NCI-H82 (cell line): ENCODE data around the gene RPA4.
"Not testable (repeated sequence)": the region's sequence is repeated elsewhere in the genome, so short reads cannot be mapped to it uniquely, and the experiment has no call there.

Experiments
- DNase-seq: peaks from one replicate; lab custom pipeline; 2025; lab: John Stamatoyannopoulos, UW

Gene RPA4, protein sequence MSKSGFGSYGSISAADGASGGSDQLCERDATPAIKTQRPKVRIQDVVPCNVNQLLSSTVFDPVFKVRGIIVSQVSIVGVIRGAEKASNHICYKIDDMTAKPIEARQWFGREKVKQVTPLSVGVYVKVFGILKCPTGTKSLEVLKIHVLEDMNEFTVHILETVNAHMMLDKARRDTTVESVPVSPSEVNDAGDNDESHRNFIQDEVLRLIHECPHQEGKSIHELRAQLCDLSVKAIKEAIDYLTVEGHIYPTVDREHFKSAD

DNA sequence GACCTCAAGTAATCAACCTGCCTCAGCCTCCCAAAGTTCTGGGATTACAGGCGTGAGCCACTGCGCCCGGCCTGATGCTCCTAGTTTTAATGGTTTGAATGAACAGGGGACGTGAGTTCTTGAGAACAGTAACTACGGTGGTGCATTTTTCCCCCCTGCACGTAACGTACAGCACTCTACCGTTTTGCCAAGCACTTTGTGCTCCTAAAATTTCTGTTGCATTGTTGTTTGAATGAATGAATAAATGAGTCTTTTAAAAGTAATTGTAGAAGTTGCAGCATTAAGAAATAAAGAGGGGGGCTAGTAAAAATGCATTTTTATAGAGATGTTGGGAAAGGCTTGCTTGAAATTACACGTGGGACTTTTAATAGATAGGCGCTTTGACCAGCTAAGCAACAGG is at the start of gene RPA4:
TSS of gene RPA4 (plus strand) at position 301 of the 400 bp plus-strand sequence. CDS start 403 bp downstream, outside the sequence.
- DNase-seq: no peak

DNA sequence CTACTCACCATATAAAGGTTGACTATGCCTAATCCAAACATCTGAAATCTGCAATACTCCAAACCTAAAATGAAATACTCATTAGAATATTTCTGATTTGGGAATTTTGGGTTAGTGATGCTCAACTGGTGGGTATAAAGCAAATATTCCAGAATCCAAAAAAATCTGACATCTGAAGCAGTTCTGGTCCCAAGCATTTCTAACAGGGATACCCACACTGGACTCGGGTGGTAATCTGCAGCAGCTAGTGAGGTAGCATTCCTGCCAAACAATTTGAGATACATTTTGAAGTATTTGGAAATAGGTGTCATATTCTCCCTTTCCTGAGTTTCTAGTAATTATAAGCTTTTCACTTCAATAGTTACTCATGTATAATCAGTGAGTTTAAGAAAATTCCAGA is 49.6 kb upstream of the RPA4 start:
- no peak for DNase-seq

DNA sequence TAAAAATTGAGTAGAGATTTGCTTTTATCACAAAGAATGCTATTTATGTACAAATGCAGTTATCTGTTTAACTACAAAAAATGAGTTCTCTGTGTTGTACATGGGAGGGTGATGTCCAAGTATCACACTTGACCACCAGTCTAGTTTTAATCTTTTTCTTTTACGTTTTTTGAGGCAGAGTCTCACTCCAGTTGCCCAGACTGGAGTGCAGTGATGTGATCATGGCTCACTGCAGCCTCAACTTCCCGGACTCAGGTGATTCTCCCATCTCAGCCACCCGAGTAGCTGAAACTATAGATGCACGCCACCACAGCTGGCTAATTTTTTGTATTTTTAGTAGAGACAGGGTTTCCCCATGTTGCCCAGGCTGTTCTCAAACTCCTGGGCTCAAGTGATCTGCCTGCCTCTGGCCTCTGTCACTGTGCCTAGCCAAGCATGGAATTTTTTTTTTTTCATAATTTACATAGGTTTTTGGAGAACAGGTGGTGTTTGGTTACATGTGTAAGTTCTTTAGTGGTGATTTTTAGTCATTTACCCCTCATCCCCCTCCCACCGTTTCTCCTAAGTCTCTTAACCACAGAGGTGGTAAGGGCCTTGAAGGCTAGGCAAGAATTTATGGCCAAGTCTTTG is 47.9 kb upstream of the RPA4 start:
- DNase-seq: no peak

DNA sequence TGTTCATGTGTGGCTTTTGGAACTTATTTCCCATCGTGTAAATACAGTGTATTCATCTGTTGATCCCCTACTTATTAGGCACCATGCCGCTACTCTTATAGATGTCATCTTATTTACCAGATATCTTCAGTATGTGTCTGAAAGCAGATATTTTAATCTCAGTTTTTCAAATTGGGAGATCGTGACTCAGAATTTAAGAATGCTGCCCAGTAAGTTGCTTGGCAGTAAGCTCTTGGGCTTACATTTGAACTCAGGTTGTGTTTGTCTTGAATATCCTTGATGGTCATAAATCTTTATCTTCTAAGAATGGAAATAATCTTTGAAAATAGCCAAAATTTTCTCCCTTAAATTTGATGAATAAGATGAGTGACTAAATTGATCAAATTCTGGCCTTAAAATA is 45.9 kb upstream of the RPA4 start:
- no peak for DNase-seq

DNA sequence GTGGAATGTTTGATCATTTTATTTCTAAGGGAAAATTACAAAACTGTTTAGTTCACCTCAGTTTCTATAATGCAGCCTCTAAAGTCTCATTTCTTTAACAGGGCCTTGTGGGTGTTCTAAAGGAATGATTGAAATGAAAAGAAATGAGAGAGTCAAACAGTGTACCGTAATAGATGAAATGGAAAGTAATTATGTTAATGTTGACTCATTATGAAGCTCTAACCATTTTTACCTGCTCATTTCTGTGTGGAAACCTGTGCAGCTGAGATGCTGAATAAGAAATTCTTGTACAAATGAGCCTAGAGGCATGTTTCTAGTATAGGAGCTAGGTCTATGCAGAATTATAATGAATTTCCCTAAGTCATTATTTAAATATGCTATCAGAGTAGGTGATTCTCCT is 45.2 kb upstream of the RPA4 start:
- no peak for DNase-seq

DNA sequence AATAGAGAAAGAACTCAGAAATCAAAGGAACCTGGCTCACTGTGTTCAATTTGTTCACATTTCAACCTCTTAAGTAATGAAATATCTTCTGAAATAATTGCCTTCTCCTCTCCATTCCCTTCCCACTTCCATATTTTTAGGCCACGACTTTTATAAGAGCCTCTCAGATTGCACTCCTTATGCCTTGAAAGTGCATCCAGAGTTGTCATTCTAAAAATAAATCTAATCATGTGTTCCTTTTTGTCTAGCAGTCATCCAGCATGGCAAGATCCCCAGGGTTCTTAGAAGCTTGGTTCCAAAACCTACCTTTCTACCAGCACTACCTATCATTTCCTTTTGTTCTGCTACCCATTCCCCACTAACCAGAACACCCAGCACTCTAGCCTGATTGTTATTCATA is 42.4 kb upstream of the RPA4 start:
- no peak for DNase-seq

DNA sequence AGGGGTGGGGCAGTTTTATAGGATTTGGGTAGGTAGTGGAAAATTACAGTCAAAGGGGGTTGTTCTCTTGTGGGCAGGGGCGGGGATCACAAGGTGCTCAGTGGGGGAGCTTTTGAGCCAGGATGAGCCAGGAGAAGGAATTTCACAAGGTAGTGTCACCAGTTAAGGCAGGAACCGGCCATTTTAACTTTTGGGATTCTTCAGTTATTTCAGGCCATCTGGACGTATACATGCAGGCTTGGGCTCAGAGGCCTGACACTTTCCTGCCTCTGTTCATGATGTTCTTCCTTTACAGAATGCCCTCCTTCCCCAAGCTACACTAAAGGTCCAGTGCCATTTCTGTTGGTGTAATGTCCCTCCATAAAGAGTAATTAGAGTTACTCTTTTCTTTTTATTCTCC is 41.8 kb upstream of the RPA4 start:
- not testable (repeated sequence) for DNase-seq

DNA sequence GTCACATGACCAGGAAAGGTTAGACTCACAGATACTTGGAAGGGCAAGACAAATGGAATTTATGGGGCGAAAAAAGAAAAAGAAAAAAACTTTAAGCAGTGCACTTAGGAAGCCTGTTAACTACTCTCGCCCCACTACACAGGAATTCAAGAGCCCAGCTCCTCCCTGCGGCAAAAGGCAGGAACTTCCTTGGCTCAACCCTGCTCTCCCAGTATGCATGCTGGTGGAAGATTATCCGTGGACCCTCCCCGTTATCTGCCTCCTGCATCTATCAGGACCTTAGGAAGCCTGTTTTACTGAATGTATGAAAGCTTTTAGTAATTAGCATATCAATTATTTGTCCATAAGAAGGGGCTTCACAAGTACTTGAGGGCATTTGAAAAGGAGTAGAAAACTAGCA is 40.1 kb upstream of the RPA4 start:
- DNase-seq: no peak

DNA sequence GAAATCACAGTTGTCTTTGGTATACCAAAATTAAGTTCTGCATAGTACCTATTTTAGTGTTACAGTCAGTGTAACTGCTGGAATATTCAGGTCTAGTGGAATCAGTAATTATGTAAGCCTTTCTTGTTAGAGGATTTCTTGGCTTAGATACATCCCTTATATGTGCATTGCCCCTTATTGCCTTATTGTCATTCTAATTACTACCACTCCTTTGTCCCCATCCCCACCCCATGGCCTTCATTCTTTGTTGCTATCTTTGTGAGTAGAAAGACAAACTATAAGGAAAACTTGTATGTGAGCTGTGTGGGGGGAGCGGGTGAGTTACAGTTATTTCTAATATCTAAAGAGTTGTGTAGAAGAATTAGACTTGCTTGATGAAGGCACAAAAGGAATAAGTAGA is 36.9 kb upstream of the RPA4 start:
- no peak for DNase-seq

DNA sequence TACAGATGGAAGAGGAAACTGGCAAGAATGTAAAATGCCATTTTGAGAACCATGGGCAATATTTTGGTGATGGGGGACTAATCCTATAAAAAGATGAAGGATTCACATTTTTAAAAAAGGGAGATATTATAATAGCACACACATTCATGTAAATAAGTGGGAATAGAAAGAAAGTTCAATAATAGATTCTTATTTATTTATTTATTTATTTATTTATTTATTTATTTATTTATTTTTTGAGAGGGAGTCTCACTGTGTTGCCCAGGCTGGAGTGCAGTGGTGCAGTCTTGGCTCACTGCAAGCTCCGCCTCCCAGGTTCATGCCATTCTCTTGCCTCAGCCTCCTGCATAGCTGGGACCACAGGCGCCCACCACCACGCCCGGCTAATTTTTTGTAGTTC is 24.3 kb upstream of the RPA4 start:
- DNase-seq: not testable (repeated sequence)

DNA sequence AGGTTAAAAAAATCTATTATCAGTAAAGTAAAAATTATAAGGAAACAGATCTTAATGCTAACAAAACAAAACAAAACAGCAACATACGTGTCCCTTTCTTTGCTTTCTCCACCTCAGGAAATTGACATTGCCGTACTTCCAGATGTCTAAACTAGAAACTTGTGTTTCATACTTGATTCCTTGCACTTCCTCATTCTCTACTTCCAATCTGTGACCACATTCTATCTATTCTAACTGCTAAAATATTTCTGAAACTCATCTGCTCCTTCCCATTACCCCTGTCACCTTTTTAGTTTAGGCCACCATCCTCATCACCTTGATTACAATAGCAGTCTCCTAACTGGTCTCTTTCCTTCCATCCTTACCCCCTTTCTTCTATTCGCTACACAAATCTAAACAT is 22.5 kb upstream of the RPA4 start:
- DNase-seq: no peak

DNA sequence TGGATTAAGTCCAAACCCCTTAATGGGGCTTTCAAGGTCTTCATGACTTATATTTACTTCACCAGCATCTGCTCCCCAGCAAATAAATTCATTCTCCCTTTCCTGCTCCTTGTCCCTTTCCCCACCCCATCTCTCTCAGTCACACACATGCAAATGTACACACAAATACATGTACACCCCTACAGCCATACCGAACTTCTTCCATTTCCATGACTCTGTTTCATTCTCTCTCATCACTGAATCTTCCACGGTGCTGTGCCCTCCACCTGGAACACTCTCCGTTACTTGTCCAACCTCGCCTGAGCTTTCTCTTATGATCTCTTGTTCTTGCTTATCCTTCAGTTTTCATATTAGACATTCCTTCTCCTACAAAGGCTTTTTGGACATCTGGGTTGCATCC is 22.0 kb upstream of the RPA4 start:
- DNase-seq: peak; percentile 50

DNA sequence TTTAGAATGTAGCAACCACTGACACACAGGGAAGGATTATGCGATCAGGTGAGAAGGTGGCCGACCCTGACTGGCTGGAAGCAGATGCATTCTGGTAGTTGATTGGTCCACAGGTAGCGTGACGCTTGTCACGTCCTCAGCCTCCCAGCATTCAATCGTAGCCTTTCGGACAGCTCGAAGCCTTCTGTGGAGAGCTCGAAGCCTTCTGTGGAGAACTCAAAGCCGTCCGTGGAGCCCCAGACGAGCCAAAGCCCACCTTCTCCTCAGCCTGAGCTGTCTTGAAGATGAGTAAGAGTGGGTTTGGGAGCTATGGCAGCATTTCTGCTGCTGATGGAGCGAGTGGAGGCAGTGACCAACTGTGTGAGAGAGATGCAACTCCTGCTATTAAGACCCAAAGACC is 319 bp downstream of the RPA4 start:
- no peak for DNase-seq

DNA sequence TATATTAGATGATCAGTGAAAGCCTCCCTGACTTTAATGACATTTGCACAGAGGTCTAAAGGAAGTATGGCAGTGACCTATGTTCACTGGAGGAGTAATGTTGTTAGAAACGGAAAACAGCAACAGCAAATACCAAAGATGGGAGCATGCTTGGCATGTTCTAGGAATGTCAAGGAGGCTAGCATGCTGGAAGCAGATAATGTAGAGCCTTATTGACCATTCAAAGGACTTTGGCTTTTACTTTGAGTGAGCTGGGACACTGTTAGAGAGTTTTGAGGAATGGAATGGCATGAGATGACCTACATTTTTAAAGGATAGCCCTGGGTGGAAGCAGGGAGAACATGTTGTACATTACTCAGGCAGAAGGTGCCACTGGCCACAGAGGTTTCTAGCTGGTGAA is 6.0 kb downstream of the RPA4 start:
- DNase-seq: peak; percentile 19

DNA sequence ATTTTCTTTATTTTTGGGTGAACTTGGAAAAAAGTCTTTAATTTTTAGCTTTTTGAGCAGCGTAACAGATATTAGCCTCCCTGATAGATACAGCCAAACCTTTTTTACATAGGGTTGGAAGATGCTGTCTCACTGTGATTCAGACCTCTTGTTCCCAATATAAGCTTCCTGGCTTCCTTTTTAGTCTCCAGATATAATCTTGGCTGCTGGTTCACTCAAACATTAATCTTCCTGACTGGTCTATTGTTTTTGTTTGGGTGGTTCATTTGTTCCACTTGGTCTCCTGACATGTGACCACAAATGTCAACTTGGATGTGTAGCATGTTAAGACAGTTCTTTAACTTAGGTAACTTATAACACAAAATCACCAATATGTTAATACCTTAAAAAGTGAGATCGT is 23.0 kb downstream of the RPA4 start:
- peak; percentile 10 for DNase-seq

DNA sequence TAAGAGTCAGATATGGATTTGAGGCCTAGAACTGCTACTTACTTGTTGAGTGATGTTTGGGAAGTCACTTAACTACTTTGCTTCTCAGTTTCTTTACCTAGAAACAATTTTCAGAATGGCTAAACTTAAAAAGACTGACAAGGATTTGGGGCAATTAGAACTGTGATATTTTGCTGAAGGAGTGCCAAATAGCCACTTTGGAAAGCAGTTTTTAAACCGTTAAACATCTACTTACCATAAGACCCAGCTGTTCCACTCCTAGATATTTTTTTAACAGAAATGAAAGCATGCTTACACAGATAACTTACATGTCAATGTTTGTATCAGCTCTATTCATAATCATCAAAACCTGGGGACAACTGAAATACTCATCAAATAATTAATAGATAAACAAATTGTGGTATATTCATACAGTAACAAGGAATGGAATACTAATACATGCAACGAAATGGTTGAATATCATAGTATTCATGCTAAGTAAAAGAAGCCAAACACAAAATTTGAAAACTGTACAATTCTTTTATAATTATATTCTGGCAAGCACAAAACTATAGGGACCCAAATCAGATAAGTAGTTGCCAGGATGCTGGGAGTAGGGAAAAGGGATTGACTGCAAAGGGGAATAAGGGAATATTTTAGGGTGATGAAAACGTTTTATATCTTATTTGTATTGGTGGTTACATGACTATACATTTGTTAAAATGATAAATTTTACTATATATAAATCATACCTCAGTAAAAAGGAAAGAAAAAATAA is 24.0 kb downstream of the RPA4 start:
- no peak for DNase-seq

DNA sequence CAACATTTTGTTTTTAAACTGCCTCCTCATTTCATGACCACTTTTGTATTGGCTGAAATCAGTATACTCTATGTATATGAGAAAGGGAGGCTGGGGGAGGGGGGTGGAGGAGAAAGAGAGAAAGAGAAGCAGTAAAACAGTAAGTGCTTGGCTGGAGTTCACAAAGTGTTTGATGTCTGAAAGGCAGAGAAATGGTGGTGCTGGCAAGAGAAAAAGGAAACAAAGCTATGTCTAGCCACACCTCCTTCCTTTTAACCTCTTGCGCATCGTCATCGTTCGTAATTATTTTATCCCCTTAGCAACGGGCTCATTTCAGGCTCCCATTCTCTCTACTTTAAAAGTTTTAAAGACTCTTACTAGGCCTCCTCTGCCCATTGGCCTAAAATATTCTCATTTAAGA is 25.6 kb downstream of the RPA4 start:
- no peak for DNase-seq

DNA sequence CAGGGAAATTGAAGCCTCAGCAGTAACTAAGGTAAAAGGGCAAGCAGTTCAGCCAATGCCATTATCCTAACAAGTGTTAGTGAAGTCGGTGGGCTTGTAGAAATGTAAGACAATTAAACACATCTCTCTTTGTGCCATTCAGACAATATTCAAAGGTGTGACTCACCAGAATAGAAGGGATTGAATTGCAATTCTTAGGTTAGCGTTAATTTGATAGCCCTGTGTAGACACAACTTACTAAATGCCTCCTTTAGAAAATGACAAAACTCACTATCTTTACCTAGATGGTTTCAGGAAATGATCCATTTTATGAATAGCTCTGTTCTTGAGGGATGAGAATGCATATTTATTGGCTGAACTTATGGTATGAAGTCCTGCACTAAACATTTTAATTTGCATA is 35.2 kb downstream of the RPA4 start:
- no peak for DNase-seq

DNA sequence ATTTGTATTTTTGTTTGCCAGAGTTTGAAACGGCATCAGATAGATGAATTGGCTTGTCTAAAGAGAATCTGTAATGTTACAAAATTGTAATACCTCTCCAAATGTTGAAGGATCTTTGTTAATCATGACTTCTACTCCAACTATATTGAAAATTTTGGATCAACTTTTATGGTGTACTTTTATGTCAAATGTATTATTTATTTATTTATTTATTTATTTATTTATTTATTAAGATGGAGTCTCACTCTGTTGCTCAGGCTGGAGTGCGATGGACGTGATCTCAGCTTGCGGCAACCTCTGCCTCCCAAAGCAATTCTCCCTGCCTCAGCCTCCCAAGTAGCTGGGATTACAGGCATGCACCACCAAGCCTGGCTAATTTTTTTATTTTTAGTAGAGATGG is 36.0 kb downstream of the RPA4 start:
- no peak for DNase-seq

DNA sequence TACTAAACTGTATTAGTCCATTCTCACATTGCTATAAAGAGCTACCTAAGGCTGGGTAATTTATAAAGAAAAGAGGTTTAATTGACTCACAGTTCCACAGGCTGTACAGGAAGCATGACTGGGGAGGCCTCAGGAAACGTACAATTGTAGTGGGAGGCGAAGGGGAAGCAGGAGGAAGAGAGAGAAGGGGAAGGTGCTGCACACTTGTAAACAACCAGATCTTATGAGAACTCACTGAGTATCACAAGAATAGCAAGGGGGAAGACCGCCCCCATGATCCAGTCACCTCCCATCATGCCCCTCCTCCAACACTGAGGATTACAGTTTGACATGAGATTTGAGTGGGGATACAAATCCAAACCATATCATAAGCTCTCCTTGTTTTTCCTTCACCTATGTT is 40.9 kb downstream of the RPA4 start:
- no peak for DNase-seq

DNA sequence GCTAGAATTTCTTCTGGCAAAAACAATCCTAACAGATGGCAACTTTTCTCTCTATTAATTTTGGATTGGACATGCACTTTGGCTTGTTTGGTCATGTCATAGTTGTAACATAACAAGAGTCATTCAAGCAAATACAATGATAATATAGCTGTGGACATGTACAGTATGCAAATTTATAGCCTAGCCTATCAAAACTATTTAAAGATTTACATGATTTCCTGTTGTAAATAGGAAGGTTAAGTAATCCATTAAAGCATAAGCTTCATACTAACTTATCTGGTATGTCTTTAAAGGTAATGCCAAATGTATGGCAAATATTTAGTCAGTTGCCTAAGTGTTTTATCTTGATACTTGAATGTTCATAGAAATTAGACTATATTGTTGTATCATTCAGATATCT is 45.3 kb downstream of the RPA4 start:
- no peak for DNase-seq
